Raji (cell line): ENCODE data around the gene DGKG.

ENCODE experiments used
- POLR2A ChIP-seq: IDR thresholded peaks from 2 replicates; pipeline ENCODE4 v1.6.1; 2011; ENCODE audit warnings: low read depth, low read length, control low read depth; ENCODE audit not compliant: insufficient read depth

DGKG gene

GRCh38 chr3:186207515-186207914, 154.5 kb downstream of the DGKG start:
- TF ChIP-seq POLR2A: no peak

DNA sequence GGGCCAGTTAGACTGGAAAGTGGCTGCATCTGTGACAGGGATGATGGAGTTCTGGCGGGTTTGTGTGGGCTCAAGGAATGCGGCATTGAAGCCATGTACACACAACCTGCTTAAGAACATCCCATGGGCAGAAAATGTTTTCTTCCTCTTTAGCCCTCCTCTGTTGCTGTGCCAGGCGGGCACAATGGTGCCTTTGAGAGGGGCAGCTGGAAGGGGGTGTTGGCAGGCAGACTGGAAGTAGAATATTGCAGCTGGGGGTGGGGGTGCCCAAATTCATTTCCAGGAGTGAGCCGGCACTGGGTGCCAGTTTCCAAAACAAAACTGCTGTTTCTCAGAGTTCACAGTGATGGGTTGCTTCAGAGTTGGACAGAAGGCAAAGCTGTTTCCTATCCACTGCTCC, 161.3 kb downstream of the DGKG start:
- no peak for TF ChIP-seq POLR2A

DNA sequence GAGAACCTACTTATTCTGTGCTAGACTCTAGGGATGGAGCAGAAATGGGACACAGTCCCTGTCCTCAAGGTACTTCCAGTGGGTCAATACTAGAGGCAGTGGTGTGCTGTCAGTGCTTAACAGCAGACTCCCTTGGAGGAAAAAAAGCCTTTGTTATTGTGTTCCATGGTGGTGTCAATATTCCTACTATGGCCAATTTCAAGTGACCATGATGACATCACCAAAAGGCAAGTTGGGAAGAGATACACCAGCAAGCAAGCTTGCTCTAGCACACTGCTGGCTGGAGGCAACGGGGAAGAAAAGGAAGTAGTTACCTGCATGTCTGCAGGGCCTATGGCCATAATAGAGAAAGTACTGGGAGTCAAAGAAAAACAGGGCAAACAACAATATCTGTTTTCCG, 163.6 kb downstream of the DGKG start:
- no peak for TF ChIP-seq POLR2A

DNA sequence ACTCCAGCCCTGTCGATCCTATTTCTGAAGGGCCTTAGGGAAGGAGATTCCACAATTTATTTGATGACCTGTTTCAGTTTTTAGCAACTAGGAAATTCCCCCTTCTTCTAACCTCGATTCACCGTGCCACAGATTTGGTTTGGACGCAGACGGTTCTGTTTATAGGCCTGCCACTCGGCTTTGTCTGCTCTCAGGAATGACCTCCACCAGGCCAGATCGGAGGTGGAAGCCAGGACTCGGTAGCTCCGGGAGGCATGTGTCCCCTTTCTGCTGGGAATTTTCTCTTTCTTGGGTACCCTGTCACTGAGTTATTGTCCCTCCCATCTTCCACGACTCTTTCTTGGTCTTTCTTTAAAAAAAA, 167.6 kb downstream of the DGKG start:
- TF ChIP-seq POLR2A: no peak

DNA sequence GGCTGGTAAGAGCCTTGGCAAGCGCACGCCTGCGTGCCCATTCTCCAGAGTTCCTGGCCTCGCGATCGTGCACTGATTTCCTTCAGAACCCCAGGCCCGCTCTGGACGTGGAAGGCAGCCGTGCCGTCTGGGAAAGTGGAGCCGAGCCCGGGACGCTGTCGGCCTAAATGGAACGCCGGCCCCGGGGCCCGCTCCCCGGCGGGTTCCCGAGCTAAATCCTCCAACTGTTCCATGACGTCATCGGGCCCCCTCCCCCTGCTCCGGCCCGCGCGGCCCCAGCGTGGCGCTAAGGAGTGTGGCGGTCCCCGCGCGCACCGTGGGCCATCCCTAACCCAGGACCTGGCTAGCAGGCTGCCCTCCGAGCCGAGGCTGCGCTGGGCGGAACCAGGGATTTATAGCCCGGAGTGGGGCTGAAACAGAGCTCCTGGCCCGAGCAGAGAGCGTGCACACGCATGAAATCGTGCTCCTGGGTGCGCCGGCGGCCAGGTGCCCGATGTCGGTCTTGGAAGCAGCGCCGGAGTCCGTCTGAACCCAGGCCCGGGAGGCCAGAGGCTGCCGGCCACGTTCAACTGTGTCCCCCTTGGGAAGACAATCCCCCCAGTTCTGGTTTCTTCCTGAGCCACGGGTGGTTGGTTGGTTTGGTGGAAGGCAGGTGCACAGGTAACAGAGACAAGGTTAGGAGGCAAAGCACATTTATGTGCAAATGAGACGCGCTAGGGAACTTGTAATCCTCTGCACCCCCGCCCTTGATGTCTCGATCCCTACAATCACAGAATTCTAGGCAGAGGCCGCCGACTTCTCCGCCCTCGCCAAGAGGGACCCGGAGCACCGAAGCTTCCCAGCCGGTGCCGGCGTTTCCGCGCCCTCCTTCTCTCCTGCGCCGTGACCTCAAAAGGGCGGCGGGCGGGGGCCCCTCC, 168.2 kb downstream of the DGKG start:
- no peak for TF ChIP-seq POLR2A

DNA sequence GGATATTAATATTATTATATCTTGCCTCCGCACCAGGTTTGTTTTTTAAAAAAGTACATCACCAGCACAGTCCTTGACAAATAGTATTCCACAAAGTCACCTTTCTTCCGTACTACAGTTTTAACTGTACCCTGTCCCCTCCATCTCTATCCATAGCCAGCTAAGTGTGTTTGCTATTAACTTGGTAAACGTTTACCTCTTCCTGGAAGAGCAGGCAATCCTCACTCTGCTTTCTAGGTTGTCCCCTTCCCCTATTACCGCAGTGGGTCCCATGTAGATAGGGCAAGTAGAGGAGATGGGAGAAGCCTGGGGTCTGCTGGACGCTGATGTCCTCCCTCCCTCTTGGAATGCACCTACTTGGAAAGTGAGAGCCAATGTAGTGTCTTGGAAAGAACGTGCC, 169.2 kb downstream of the DGKG start:
- TF ChIP-seq POLR2A: no peak

DNA sequence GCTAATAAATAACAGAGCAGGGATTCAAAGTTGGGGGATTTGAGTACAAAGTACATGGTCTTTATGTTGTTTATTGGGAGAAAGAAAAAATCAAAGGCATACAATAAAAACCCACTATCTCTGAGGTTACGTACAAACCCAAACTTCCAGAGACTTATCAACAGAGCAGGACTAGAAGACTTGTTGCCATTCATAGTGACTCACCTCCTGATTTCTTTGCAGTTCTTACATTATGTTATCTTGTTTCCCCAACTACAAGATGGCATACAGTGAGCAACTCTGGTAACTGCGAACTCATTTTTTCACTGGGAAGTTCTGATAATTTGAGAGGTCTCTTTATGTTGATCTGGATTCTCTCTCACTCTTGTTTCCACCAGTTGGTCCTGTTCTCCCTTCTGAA, 172.5 kb downstream of the DGKG start:
- TF ChIP-seq POLR2A: no peak

GRCh38 chr3:186187401-186188275, 174.4 kb downstream of the DGKG start:
- TF ChIP-seq POLR2A: no peak

- no peak for TF ChIP-seq POLR2A
Observed at GRCh38 chr3:186185194-186185787, 176.7 kb downstream of the DGKG start.

GRCh38 chr3:186184021-186184420, 178.0 kb downstream of the DGKG start:
- no peak for TF ChIP-seq POLR2A

- no peak for TF ChIP-seq POLR2A
Observed at GRCh38 chr3:186182850-186183249, 179.2 kb downstream of the DGKG start.

DNA sequence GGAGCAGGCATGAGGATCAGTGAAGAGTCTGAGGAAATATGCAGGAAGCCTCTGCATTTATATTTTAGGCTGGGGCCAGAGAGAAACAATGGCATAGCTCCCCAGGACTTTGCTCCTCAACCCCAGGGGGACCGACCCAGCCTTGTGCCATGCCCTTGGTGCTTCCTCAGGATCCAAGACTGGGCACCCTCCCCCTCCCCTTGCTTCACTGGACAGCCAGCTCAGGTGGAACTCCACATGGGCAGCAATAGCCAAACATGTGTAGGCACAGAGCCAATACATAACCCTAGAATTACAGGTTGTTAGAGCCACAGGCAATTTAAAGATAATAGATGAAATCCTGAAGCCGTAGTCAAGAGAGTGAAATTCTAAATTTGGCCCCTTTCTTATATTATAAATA, 180.1 kb downstream of the DGKG start:
- TF ChIP-seq POLR2A: no peak

DNA sequence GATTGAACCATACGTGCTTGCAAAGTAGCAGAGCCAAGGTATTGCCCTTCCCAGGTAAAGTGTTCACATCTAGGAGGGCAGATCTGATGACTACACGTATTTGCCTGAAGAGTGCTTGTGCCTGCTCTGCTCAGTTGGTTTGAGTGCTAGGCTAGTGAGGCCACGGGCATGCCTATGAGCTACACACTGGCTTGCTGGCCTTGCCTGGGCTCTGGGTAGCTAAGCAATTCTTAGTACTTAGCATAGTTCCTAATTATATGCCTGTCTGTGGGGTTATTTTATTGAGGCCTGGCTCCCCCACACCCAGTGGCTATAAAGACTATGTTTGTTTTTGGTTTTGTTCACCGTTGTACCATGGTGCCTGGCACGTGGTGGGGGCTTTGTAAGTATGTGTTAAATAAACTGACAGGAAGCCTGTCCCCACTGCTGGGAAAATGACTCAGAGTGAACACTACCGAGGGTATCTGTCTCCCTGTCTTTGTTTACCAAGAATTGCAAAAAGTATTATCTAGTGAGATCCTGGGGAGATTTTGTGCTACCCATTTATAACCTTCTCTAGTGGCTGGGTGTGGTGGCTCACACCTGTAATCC, 181.0 kb downstream of the DGKG start:
- no peak for TF ChIP-seq POLR2A

- no peak for TF ChIP-seq POLR2A
Observed at GRCh38 chr3:186180151-186180550, 181.9 kb downstream of the DGKG start.

GRCh38 chr3:186178412-186178811, 183.6 kb downstream of the DGKG start:
- TF ChIP-seq POLR2A: no peak
